SK-N-SH treated with all-trans-retinoic acid at 6 μM for 48 hours (cell line): ENCODE measurements around the gene TAF6.

Experiments
- ARNTL ChIP-seq: fragments of 450-650 bp; formaldehyde crosslinking; IDR thresholded peaks from 2 replicates; pipeline ENCODE4 v1.5.0; 2020; ENCODE audit warnings: low read depth, mild to moderate bottlenecking, moderate library complexity, borderline replicate concordance
- BACH2 ChIP-seq: fragments of 250-450 bp; sonication (Bioruptor Pico); IDR thresholded peaks from 2 replicates; pipeline ENCODE4 v1.9.0; 2021; ENCODE audit warnings: mild to moderate bottlenecking, borderline replicate concordance
- CREB5 ChIP-seq: fragments of 250-450 bp; sonication (Bioruptor Pico); IDR thresholded peaks from 2 replicates; pipeline ENCODE4 v1.5.1; 2020; ENCODE audit warnings: low read depth, mild to moderate bottlenecking, moderate library complexity
- CSDC2 ChIP-seq: fragments of 250-450 bp; sonication (Bioruptor Pico); IDR thresholded peaks from 2 replicates; pipeline ENCODE4 v1.5.0; 2020; ENCODE audit warnings: mild to moderate bottlenecking, moderate library complexity
- ESRRG ChIP-seq: fragments of 250-450 bp; sonication (Bioruptor Pico); IDR thresholded peaks from 2 replicates; pipeline ENCODE4 v1.6.1; 2021; ENCODE audit warnings: mild to moderate bottlenecking
- GLIS3 ChIP-seq: fragments of 250-450 bp; sonication (Bioruptor Pico); IDR thresholded peaks from 2 replicates; pipeline ENCODE4 v1.5.0; 2020; ENCODE audit warnings: mild to moderate bottlenecking, moderate library complexity
- PATZ1 ChIP-seq: fragments of 250-450 bp; sonication (Bioruptor Pico); IDR thresholded peaks from 2 replicates; pipeline ENCODE4 v1.8.0; 2020; ENCODE audit warnings: mild to moderate bottlenecking, moderate library complexity, borderline replicate concordance
- RARB ChIP-seq: fragments of 250-450 bp; sonication (Bioruptor Pico); IDR thresholded peaks from 2 replicates; pipeline ENCODE4 v1.8.0; 2021; ENCODE audit warnings: mild to moderate bottlenecking, moderate library complexity
- TOX ChIP-seq: fragments of 250-450 bp; sonication (Bioruptor Pico); IDR thresholded peaks from 2 replicates; pipeline ENCODE4 v1.8.0; 2021; ENCODE audit warnings: mild to moderate bottlenecking, moderate library complexity, borderline replicate concordance
- TSHZ2 ChIP-seq: fragments of 250-450 bp; sonication (Bioruptor Pico); IDR thresholded peaks from 2 replicates; pipeline ENCODE4 v1.5.0; 2020; ENCODE audit warnings: mild to moderate bottlenecking, moderate library complexity
- ZFP3 ChIP-seq: fragments of 250-450 bp; sonication (Bioruptor Pico); IDR thresholded peaks from 2 replicates; pipeline ENCODE4 v1.5.0; 2020; ENCODE audit warnings: mild to moderate bottlenecking, moderate library complexity
- ZNF70 ChIP-seq: fragments of 450-650 bp; formaldehyde crosslinking; IDR thresholded peaks from 2 replicates; pipeline ENCODE4 v1.5.0; 2020; ENCODE audit warnings: mild to moderate bottlenecking, moderate library complexity

- no peak for TF ChIP-seq RARB (CRISPR knock-in tag)
- TF ChIP-seq PATZ1 (CRISPR knock-in tag) = no peak
- TF ChIP-seq CSDC2 (CRISPR knock-in tag) = no peak
- no peak for TF ChIP-seq ZFP3
- TF ChIP-seq BACH2 (CRISPR knock-in tag) = no peak
- TF ChIP-seq GLIS3 (CRISPR knock-in tag) = no peak
- TF ChIP-seq ARNTL = no peak
- no peak for TF ChIP-seq ZNF70 (CRISPR knock-in tag)
- TF ChIP-seq TSHZ2 (CRISPR knock-in tag) = no peak
- no peak for TF ChIP-seq TOX
- TF ChIP-seq CREB5 (CRISPR knock-in tag) = no peak
- TF ChIP-seq ESRRG (CRISPR knock-in tag) = no peak
These were observed 11.3 kb downstream of the TAF6 start for GRCh38 chr7:100107890-100108289.
